HEK293 (cell line): ENCODE measurements around the gene FAM25A.

Source experiments
- PRDM1 ChIP-seq: fragments of 450-650 bp; formaldehyde crosslinking; IDR thresholded peaks from 2 replicates; pipeline ENCODE4; 2016; ENCODE audit warnings: missing biosample characterization, missing genetic modification characterization
- REPIN1 ChIP-seq: fragments of 450-650 bp; formaldehyde crosslinking; IDR thresholded peaks from 2 replicates; pipeline ENCODE4 v1.5.1; 2017; ENCODE audit warnings: missing biosample characterization, missing genetic modification characterization, low read depth
- ZBTB7A ChIP-seq: fragments of 450-650 bp; formaldehyde crosslinking; IDR thresholded peaks from 2 replicates; pipeline ENCODE4 v1.5.1; 2016; ENCODE audit warnings: low read depth, missing biosample characterization, missing genetic modification characterization
- ZBTB8A ChIP-seq: fragments of 450-650 bp; formaldehyde crosslinking; IDR thresholded peaks from 2 replicates; pipeline ENCODE4 v1.5.1; 2016; ENCODE audit warnings: missing biosample characterization, missing genetic modification characterization
- ZNF121 ChIP-seq: fragments of 450-650 bp; formaldehyde crosslinking; IDR thresholded peaks from 2 replicates; pipeline ENCODE4 v1.5.1; 2016; ENCODE audit warnings: missing biosample characterization, missing genetic modification characterization
- ZNF133 ChIP-seq: fragments of 450-650 bp; formaldehyde crosslinking; IDR thresholded peaks from 2 replicates; pipeline ENCODE4 v1.5.1; 2016; ENCODE audit warnings: missing biosample characterization, missing genetic modification characterization
- ZNF391 ChIP-seq: fragments of 450-650 bp; formaldehyde crosslinking; IDR thresholded peaks from 2 replicates; pipeline ENCODE4 v1.5.1; 2016; ENCODE audit warnings: low read depth, missing biosample characterization, missing genetic modification characterization, borderline replicate concordance
- ZNF416 ChIP-seq: fragments of 450-650 bp; formaldehyde crosslinking; IDR thresholded peaks from 2 replicates; pipeline ENCODE4 v1.5.1; 2016; ENCODE audit warnings: missing biosample characterization, missing genetic modification characterization
- ZNF707 ChIP-seq: fragments of 450-650 bp; formaldehyde crosslinking; IDR thresholded peaks from 2 replicates; pipeline ENCODE4 v1.5.1; 2016; ENCODE audit warnings: missing biosample characterization, missing genetic modification characterization
- ZSCAN30 ChIP-seq: fragments of 450-650 bp; IDR thresholded peaks from 2 replicates; pipeline ENCODE4 v1.5.1; 2018; ENCODE audit warnings: missing biosample characterization, mild to moderate bottlenecking, missing genetic modification characterization, moderate library complexity
- TF ChIP-seq, protein P1 (sequence below): fragments of 450-650 bp; formaldehyde crosslinking; IDR thresholded peaks from 2 replicates; pipeline ENCODE4 v1.5.1; 2016; ENCODE audit warnings: missing biosample characterization, missing genetic modification characterization
- TF ChIP-seq, protein P2 (sequence below): fragments of 450-650 bp; formaldehyde crosslinking; IDR thresholded peaks from 2 replicates; pipeline ENCODE4 v1.5.1; 2016; ENCODE audit warnings: missing biosample characterization, missing genetic modification characterization
- TF ChIP-seq, protein P3 (sequence below): fragments of 450-650 bp; formaldehyde crosslinking; IDR thresholded peaks from 2 replicates; pipeline ENCODE4 v1.5.1; 2017; ENCODE audit warnings: missing biosample characterization, missing genetic modification characterization

DNA sequence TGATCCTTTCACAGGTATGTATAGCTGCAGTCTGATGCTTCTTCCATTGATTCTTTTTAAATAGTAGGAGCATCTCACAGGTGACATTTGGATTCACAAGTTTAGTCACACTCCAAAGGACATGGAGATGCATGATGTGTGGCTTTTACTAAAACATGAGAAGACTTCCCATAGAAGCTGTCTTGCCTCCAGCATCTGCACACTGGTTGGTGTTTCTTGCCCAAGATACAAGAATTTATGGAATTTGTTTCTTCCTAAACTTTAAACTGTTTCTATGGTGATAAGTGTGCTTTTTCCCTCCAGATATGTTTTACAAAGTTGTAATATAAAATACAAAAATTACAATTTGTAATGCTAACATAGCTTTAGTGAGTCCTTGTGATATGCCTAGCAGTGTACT, 27.6 kb upstream of the FAM25A start:
- TF ChIP-seq ZSCAN30 (tag by site-specific recombination) (no peak), ZNF133 (tag by site-specific recombination) (no peak), ZBTB8A (tag by site-specific recombination) (no peak), ZNF121 (tag by site-specific recombination) (no peak), ZNF707 (tag by site-specific recombination) (no peak), REPIN1 (tag by site-specific recombination) (no peak), ZBTB7A (no peak), ZNF391 (tag by site-specific recombination) (no peak), PRDM1 (no peak), ZNF416 (tag by site-specific recombination) (no peak)
- TF ChIP-seq, protein P1, sequence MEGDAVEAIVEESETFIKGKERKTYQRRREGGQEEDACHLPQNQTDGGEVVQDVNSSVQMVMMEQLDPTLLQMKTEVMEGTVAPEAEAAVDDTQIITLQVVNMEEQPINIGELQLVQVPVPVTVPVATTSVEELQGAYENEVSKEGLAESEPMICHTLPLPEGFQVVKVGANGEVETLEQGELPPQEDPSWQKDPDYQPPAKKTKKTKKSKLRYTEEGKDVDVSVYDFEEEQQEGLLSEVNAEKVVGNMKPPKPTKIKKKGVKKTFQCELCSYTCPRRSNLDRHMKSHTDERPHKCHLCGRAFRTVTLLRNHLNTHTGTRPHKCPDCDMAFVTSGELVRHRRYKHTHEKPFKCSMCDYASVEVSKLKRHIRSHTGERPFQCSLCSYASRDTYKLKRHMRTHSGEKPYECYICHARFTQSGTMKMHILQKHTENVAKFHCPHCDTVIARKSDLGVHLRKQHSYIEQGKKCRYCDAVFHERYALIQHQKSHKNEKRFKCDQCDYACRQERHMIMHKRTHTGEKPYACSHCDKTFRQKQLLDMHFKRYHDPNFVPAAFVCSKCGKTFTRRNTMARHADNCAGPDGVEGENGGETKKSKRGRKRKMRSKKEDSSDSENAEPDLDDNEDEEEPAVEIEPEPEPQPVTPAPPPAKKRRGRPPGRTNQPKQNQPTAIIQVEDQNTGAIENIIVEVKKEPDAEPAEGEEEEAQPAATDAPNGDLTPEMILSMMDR (tag by site-specific recombination), result no peak
- TF ChIP-seq, protein P2, sequence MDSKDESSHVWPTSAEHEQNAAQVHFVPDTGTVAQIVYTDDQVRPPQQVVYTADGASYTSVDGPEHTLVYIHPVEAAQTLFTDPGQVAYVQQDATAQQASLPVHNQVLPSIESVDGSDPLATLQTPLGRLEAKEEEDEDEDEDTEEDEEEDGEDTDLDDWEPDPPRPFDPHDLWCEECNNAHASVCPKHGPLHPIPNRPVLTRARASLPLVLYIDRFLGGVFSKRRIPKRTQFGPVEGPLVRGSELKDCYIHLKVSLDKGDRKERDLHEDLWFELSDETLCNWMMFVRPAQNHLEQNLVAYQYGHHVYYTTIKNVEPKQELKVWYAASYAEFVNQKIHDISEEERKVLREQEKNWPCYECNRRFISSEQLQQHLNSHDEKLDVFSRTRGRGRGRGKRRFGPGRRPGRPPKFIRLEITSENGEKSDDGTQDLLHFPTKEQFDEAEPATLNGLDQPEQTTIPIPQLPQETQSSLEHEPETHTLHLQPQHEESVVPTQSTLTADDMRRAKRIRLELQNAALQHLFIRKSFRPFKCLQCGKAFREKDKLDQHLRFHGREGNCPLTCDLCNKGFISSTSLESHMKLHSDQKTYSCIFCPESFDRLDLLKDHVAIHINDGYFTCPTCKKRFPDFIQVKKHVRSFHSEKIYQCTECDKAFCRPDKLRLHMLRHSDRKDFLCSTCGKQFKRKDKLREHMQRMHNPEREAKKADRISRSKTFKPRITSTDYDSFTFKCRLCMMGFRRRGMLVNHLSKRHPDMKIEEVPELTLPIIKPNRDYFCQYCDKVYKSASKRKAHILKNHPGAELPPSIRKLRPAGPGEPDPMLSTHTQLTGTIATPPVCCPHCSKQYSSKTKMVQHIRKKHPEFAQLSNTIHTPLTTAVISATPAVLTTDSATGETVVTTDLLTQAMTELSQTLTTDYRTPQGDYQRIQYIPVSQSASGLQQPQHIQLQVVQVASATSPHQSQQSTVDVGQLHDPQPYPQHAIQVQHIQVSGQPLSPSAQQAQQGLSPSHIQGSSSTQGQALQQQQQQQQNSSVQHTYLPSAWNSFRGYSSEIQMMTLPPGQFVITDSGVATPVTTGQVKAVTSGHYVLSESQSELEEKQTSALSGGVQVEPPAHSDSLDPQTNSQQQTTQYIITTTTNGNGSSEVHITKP (tag by site-specific recombination), result no peak
- TF ChIP-seq, protein P3, sequence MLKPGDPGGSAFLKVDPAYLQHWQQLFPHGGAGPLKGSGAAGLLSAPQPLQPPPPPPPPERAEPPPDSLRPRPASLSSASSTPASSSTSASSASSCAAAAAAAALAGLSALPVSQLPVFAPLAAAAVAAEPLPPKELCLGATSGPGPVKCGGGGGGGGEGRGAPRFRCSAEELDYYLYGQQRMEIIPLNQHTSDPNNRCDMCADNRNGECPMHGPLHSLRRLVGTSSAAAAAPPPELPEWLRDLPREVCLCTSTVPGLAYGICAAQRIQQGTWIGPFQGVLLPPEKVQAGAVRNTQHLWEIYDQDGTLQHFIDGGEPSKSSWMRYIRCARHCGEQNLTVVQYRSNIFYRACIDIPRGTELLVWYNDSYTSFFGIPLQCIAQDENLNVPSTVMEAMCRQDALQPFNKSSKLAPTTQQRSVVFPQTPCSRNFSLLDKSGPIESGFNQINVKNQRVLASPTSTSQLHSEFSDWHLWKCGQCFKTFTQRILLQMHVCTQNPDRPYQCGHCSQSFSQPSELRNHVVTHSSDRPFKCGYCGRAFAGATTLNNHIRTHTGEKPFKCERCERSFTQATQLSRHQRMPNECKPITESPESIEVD (tag by site-specific recombination), result no peak
